Hematopoietic multipotent progenitor cell (in vitro differentiated cells): ENCODE data around the gene INSYN2B. TPM values are rescaled to one million over a fixed set of nuclear protein-coding genes. Genes with fewer than 3 reads are reported as not detected.

Source experiments
- DNase-seq, 3 donors: peaks; one replicate each; pipeline ENCODE4 v3.0.0-alpha.2; 2011 to 2015; ENCODE audit warnings: low read depth in 2 of 3, low spot score in 2 of 3
- total RNA-seq: library from RNA; depleted of rRNA; stranded (reverse); fragments of >200 nt; gene quantifications from one replicate; pipeline ENCODE4 v1.2.3, GENCODE V29; 2012

The INSYN2B gene
- total RNA-seq, result not detected

- peak in 2 of 3 donors; percentile 69 to 83 for DNase-seq
Measured at GRCh38 chr5:169980418-169981053, at the start of gene INSYN2B. INSYN2B (minus strand) TSS chr5:169980495; CDS start chr5:169883898, 96,597 bp downstream.

- DNase-seq, result no peak
Measured at GRCh38 chr5:170028124-170028523, 47.8 kb upstream of the INSYN2B start.

GRCh38 chr5:170025853-170026252 is 45.6 kb upstream of the INSYN2B start:
- DNase-seq, result no peak

- DNase-seq, result no peak
Measured at GRCh38 chr5:170021506-170021905, 41.2 kb upstream of the INSYN2B start.

GRCh38 chr5:170020423-170020822 is 40.1 kb upstream of the INSYN2B start:
- DNase-seq, result no peak

GRCh38 chr5:170012622-170013021 is 32.3 kb upstream of the INSYN2B start:
- no peak for DNase-seq

GRCh38 chr5:170011751-170012150 is 31.5 kb upstream of the INSYN2B start:
- DNase-seq, result no peak

GRCh38 chr5:170010595-170010994 is 30.3 kb upstream of the INSYN2B start:
- DNase-seq, result no peak

- no peak for DNase-seq
Measured at GRCh38 chr5:170008376-170008775, 28.1 kb upstream of the INSYN2B start.

GRCh38 chr5:170006021-170006420 is 25.7 kb upstream of the INSYN2B start:
- no peak for DNase-seq

GRCh38 chr5:170000155-170000554 is 19.9 kb upstream of the INSYN2B start:
- DNase-seq, result no peak

- DNase-seq, result no peak
Measured at GRCh38 chr5:169999621-170000020, 19.3 kb upstream of the INSYN2B start.

GRCh38 chr5:169997798-169998197 is 17.5 kb upstream of the INSYN2B start:
- DNase-seq, result no peak

- no peak for DNase-seq
Measured at GRCh38 chr5:169993485-169993790, 13.1 kb upstream of the INSYN2B start.

GRCh38 chr5:169992789-169993484 is 12.6 kb upstream of the INSYN2B start:
- no peak for DNase-seq

GRCh38 chr5:169991115-169991869 is 11.0 kb upstream of the INSYN2B start:
- DNase-seq, result no peak

GRCh38 chr5:169989365-169989764 is 9.1 kb upstream of the INSYN2B start:
- no peak for DNase-seq

GRCh38 chr5:169988947-169989346 is 8.7 kb upstream of the INSYN2B start:
- no peak for DNase-seq

GRCh38 chr5:169988206-169988605 is 7.9 kb upstream of the INSYN2B start:
- DNase-seq, result peak in 1 of 3 donors; percentile 42

GRCh38 chr5:169979871-169980270 is 424 bp downstream of the INSYN2B start:
- no peak for DNase-seq

GRCh38 chr5:169978714-169979113 is 1.6 kb downstream of the INSYN2B start:
- DNase-seq, result no peak
